HepG2 (cell line): ENCODE data around the gene ST6GALNAC6. TPM values are rescaled to one million over a fixed set of nuclear protein-coding genes. Genes with fewer than 3 reads are reported as not detected.

ENCODE experiments used
- ATAC-seq: fragments of 200-7000 bp; cut with Tn5 transposase; 3 replicates; pipeline ENCODE4 v1.9.1; 2020; ENCODE audit warnings: mild to moderate bottlenecking, moderate library complexity
- BruUV-seq: library from RNA; stranded (reverse); fragments of 400-500 nt; replicated peaks from 2 replicates; lab custom pipeline; 2021; lab: Mats Ljungman, UMichigan
- CTCF ChIA-PET: fragments of 300-600 bp; formaldehyde crosslinking; extraction: SDS; loops from one replicate; lab custom pipeline; 2021; ENCODE audit warnings: low total read pairs, inconsistent platforms, low intra/inter-chr PET ratio; lab: Yijun Ruan, JAX
- POLR2A ChIA-PET: fragments of 350-600 bp; sonication (Branson Sonifier 250); formaldehyde crosslinking; loops from one replicate; lab custom pipeline; 2020; ENCODE audit warnings: antibody characterized with exemption, inconsistent platforms; lab: Yijun Ruan, JAX
- DNase-seq: peaks from one replicate; pipeline ENCODE4 v3.0.0-alpha.2; 2015; ENCODE audit warnings: low spot score
- FAIRE-seq: peaks from 3 replicates; lab custom pipeline; 2011; peaks lifted over from hg19 to GRCh38; lab: Jason Lieb, UNC
- H2AFZ ChIP-seq: one replicate; pipeline ENCODE4 v1.6.1; 2011; ENCODE audit warnings: low read length, inconsistent platforms
- H3K27ac ChIP-seq: fragments of 300-600 bp; 3 replicates; pipeline ENCODE4 v1.8.0; 2011; ENCODE audit warnings: mixed run types, mild to moderate bottlenecking, mixed read lengths, low read length, inconsistent platforms; ENCODE audit not compliant: insufficient read depth; ENCODE audit errors: extremely low read length
- H3K27me3 ChIP-seq, 2 experiments: fragments of 200-600 bp in 1 of 2; 2 replicates in 1 of 2; 3 replicates in 1 of 2; pipeline versions ENCODE4 v1.6.0 to v1.8.0; 2011; ENCODE audit warnings: low read length in 2 of 2, mild to moderate bottlenecking in 2 of 2, moderate library complexity in 2 of 2, inconsistent platforms in 1 of 2; ENCODE audit not compliant: insufficient read depth in 2 of 2, control insufficient read depth in 1 of 2
- H3K36me3 ChIP-seq, 2 experiments: fragments of 200-600 bp in 1 of 2; replicated peaks in 1 of 2; 2 replicates in 1 of 2; 3 replicates in 1 of 2; pipeline versions ENCODE4 v1.5.1 to v1.8.0; 2011; ENCODE audit warnings: low read length in 2 of 2, inconsistent platforms in 1 of 2; ENCODE audit not compliant: insufficient read depth in 2 of 2, control insufficient read depth in 1 of 2
- H3K4me1 ChIP-seq: 2 replicates; pipeline ENCODE4 v1.5.1; 2012; ENCODE audit warnings: low read length, inconsistent platforms; ENCODE audit not compliant: insufficient read depth
- H3K4me2 ChIP-seq: 2 replicates; pipeline ENCODE4 v1.6.0; 2011; ENCODE audit warnings: low read depth, low read length, inconsistent platforms
- H3K4me3 ChIP-seq, 3 experiments: fragments of 200-600 bp in 1 of 3; sonication (generic), shearing (Covaris generic) in 1 of 3; replicated peaks in 1 of 3; 2 replicates each; pipeline ENCODE4 v1.5.1; 2011 to 2016; ENCODE audit warnings: low read length in 3 of 3, inconsistent platforms in 2 of 3, low read depth in 2 of 3, mild to moderate bottlenecking in 2 of 3, control low read depth in 1 of 3, mixed read lengths in 1 of 3; ENCODE audit not compliant: insufficient read depth in 1 of 3
- H3K79me2 ChIP-seq: one replicate; pipeline ENCODE4 v1.6.1; 2011; ENCODE audit warnings: low read length, inconsistent platforms; ENCODE audit not compliant: insufficient read depth
- H3K9ac ChIP-seq: 2 replicates; pipeline ENCODE4 v1.6.0; 2011; ENCODE audit warnings: mild to moderate bottlenecking, low read depth, low read length, inconsistent platforms; ENCODE audit not compliant: insufficient read depth
- H3K9me3 ChIP-seq: 2 replicates; pipeline ENCODE4 v1.5.1; 2012; ENCODE audit warnings: mild to moderate bottlenecking, low read length
- H4K20me1 ChIP-seq: 2 replicates; pipeline ENCODE4 v1.6.0; 2011; ENCODE audit warnings: inconsistent platforms, mild to moderate bottlenecking, low read length, moderate library complexity; ENCODE audit not compliant: insufficient read depth
- ARNT2 ChIP-seq: sonication (generic); formaldehyde crosslinking; IDR thresholded peaks from 2 replicates; pipeline ENCODE4 v1.8.0; 2022; ENCODE audit warnings: mild to moderate bottlenecking, low read depth, missing genetic modification reagents, moderate library complexity
- BHLHE40 ChIP-seq: IDR thresholded peaks from 2 replicates; pipeline ENCODE4 v1.6.1; 2011; ENCODE audit warnings: low read length, improper control_type of control experiment
- FOXC1 ChIP-seq: sonication (generic); formaldehyde crosslinking; IDR thresholded peaks from 2 replicates; pipeline ENCODE4 v1.8.0; 2022; ENCODE audit warnings: mild to moderate bottlenecking, missing genetic modification reagents, borderline replicate concordance
- GABPB1 ChIP-seq: IDR thresholded peaks from 2 replicates; pipeline ENCODE4 v1.6.1; 2016; ENCODE audit warnings: mild to moderate bottlenecking, missing genetic modification reagents, moderate library complexity, missing compliant biosample characterization
- GFI1 ChIP-seq: sonication (generic); formaldehyde crosslinking; IDR thresholded peaks from 2 replicates; pipeline ENCODE4 v1.5.0; 2020; ENCODE audit warnings: missing genetic modification reagents, mild to moderate bottlenecking, borderline replicate concordance
- HMG20A ChIP-seq: IDR thresholded peaks from 2 replicates; pipeline ENCODE4 v1.6.1; 2016; ENCODE audit warnings: borderline replicate concordance
- LCORL ChIP-seq, 2 experiments: fragments of 450-650 bp in 1 of 2; sonication (generic) in 1 of 2; formaldehyde crosslinking in 1 of 2; IDR thresholded peaks; 2 replicates each; pipeline versions ENCODE4 v1.5.0 to v1.6.1; 2017 to 2020; ENCODE audit warnings: antibody characterized with exemption in 1 of 2, missing genetic modification reagents in 1 of 2
- MED1 ChIP-seq: sonication (generic); formaldehyde crosslinking; IDR thresholded peaks from 2 replicates; pipeline ENCODE4 v1.4.0; 2020; ENCODE audit warnings: missing genetic modification reagents
- NR2F6 ChIP-seq, 2 experiments: IDR thresholded peaks; 2 replicates each; pipeline ENCODE4 v1.6.1; 2016; ENCODE audit warnings: antibody characterized with exemption in 1 of 2, mild to moderate bottlenecking in 1 of 2
- SALL1 ChIP-seq: sonication (generic); formaldehyde crosslinking; IDR thresholded peaks from 2 replicates; pipeline ENCODE4 v1.8.0; 2022; ENCODE audit warnings: mild to moderate bottlenecking, missing genetic modification reagents
- SRSF1 ChIP-seq: fragments of 200-400 bp; formaldehyde crosslinking; optimal IDR thresholded peaks from 2 replicates; pipeline ENCODE3; 2017; ENCODE audit warnings: mild to moderate bottlenecking, low read depth, low read length, moderate library complexity
- XRCC5 ChIP-seq: fragments of 200-400 bp; formaldehyde crosslinking; optimal IDR thresholded peaks from 2 replicates; pipeline ENCODE3; 2017; ENCODE audit warnings: mild to moderate bottlenecking, low read length
- YEATS4 ChIP-seq: sonication (generic); formaldehyde crosslinking; IDR thresholded peaks from 2 replicates; pipeline ENCODE4 v1.4.0; 2020; ENCODE audit warnings: missing genetic modification reagents, borderline replicate concordance
- ZNF770 ChIP-seq: sonication (generic); formaldehyde crosslinking; IDR thresholded peaks from 2 replicates; pipeline ENCODE4 v1.5.0; 2020; ENCODE audit warnings: mild to moderate bottlenecking, missing genetic modification reagents
- WGBS: methylation state at CpG from one replicate; pipeline ENCODE4 v1.1.6; 2017; ENCODE audit warnings: low lambda C conversion rate; 5-methylcytosine and 5-hydroxymethylcytosine counted together
- in situ Hi-C: cut with HindIII; loops from 2 replicates; pipeline ENCODE4 v1.10.0; 2017; ENCODE audit warnings: low pct_unique_long_range_greater_than_20kb; ENCODE audit not compliant: extremely low pct_ligation_motif_present
- intact Hi-C: fragments of 100-400 bp; cut with micrococcal nuclease; formaldehyde crosslinking; loops from one replicate; pipeline ENCODE4 v1.10.0; 2022; ENCODE audit not compliant: unreplicated experiment
- polyA plus RNA-seq, 8 experiments: library from polyadenylated mRNA; depleted of rRNA in 3 of 8; stranded (reverse) in 7 of 8; unstranded in 1 of 8; fragments of >200 nt; fragmentation: Illumina TruSeq in 4 of 8; extraction: Trizol in 4 of 8; gene quantifications; 2 replicates each; pipeline versions ENCODE4 v1.2.1 to v1.2.3, GENCODE V29; 2011 to 2016; ENCODE audit warnings: low read depth in 4 of 8, missing spikeins in 1 of 8, mixed read lengths in 1 of 8; ENCODE audit not compliant: insufficient read depth in 1 of 8
- total RNA-seq, 5 experiments: library from RNA; depleted of rRNA; stranded (reverse); fragments of >200 nt; fragmentation: Illumina TruSeq; extraction: Trizol; gene quantifications; 2 replicates each; pipeline ENCODE4 v1.2.3, GENCODE V29; 2016; ENCODE audit warnings: low read depth in 1 of 5
- TF ChIP-seq, protein P1 (sequence below): sonication (generic); formaldehyde crosslinking; IDR thresholded peaks from 2 replicates; pipeline ENCODE4 v1.5.1; 2020; ENCODE audit warnings: mild to moderate bottlenecking, moderate library complexity, missing genetic modification reagents
- TF ChIP-seq, protein P2 (sequence below): IDR thresholded peaks from 2 replicates; pipeline ENCODE4 v1.6.1; 2012; ENCODE audit warnings: inconsistent platforms

ST6GALNAC6 gene
- total and polyA plus RNA-seq, 2 of the 13 experiments (the other 11 are each of a cell fraction or from before 2014, with no cell fraction given), result 18.5 to 65.4 TPM

DNA sequence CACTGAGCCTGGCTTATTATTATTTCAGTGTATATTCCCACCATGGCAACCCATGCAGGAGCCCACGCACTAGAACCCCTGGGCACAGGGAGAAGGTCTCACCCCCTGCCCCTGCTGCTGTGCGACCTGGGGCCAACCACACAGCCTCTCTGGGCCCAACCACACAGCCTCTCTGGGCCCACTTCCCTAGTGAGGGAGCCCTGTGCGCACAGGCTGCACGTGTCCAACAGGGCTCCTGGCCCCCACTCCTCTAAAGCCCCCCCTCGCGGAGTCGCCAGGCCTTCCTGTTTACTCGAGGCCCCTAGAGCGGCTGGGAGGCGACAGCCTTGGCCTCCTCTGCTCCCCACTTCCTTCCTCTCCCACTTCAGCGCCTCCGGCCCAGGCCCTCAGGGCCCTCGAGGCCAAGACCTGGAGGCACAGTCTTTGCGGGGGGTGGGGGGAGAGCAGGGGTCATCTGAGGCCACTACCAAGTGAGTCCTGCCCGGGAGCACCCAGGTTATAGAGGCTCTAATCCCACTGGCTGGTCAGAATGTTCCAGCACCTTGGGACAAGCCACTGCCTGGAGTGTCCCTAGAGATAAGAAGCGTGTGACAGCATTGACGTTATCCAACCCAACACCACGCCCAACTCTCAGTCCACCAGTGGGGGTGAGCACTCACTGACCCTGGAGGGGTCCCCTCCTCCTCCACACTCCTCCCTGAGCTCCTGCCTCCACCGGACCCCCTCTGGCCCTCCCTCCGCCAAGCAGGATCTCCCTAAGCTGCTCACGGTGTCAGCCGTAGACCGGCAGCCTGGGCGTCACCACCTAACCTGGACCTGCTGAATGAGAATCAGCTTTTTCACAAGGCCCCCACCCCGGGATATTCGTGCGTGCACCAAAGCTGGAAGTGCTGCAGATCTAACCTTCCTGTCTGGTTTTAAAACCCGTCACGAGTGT lies 37.1 kb downstream of the ST6GALNAC6 start:
- FAIRE-seq (no peak), ATAC-seq (peak; percentile 45), DNase-seq (no peak)
- POLR2A ChIA-PET, result interaction anchor here (1.4 kb wide), 1 partner anchor 69 kb away, joined by 3 read pairs; no protein-coding TSS in a partner anchor
- in situ Hi-C loops, result no loop called here
- CTCF ChIA-PET, result no interaction called here
- Histone ChIP-seq H3K4me1 (peaks cover 65% of the 10 kb centered on the region), H3K79me2 (no peaks in the 10 kb centered on the region), H3K9ac (peak overlapping the region; percentile 20; the same call in 1 of the 2 replicates), H2AFZ (no peak overlapping the region), H3K4me2 (peak overlapping the region; percentile 46), H3K4me3 (peak overlapping the region in 1 of 3 experiments; percentile 43; a peak in 1 of 6 replicates), H4K20me1 (no peaks in the 10 kb centered on the region), H3K36me3 (no peaks in the 10 kb centered on the region), H3K9me3 (no peaks in the 10 kb centered on the region), H3K27me3 (no peaks in the 10 kb centered on the region), H3K27ac (no peak overlapping the region)
- WGBS, result 27% methylated on average over 23 of the region's 29 CpGs
- intact Hi-C loops, result no loop called here
- BruUV-seq, result no TSS peak
- TF ChIP-seq XRCC5 (no peak), BHLHE40 (peak; percentile 59), MED1 (CRISPR knock-in tag) (peak; percentile 54), HMG20A (CRISPR knock-in tag) (0 out of 2 replicates have a peak, but pooled peaks have one; percentile 14), NR2F6 (IDR thresholded peaks at IDR 0.05) (peak; percentile 56), NR2F6 (CRISPR knock-in tag; IDR thresholded peaks at IDR 0.05) (peak; percentile 6; the same call in 1 of the 2 replicates), GFI1 (CRISPR knock-in tag) (no peak), ZNF770 (0 out of 2 replicates have a peak, but pooled peaks have one; percentile 38), GABPB1 (CRISPR knock-in tag) (peak; percentile 67; the same call in 1 of the 2 replicates), FOXC1 (0 out of 2 replicates have a peak, but pooled peaks have one; percentile 60), ARNT2 (CRISPR knock-in tag) (0 out of 2 replicates have a peak, but pooled peaks have one; percentile 33), SRSF1 (peak; percentile 81), YEATS4 (no peak), LCORL (IDR thresholded peaks at IDR 0.05) (no peak), LCORL (CRISPR knock-in tag; IDR thresholded peaks at IDR 0.05) (0 out of 2 replicates have a peak, but pooled peaks have one; percentile 35), SALL1 (CRISPR knock-in tag) (peak; percentile 44; the same call in 1 of the 2 replicates)
- TF ChIP-seq, protein P1, sequence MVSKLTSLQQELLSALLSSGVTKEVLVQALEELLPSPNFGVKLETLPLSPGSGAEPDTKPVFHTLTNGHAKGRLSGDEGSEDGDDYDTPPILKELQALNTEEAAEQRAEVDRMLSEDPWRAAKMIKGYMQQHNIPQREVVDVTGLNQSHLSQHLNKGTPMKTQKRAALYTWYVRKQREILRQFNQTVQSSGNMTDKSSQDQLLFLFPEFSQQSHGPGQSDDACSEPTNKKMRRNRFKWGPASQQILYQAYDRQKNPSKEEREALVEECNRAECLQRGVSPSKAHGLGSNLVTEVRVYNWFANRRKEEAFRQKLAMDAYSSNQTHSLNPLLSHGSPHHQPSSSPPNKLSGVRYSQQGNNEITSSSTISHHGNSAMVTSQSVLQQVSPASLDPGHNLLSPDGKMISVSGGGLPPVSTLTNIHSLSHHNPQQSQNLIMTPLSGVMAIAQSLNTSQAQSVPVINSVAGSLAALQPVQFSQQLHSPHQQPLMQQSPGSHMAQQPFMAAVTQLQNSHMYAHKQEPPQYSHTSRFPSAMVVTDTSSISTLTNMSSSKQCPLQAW, result peak; percentile 40; the same call in 1 of the 2 replicates
- TF ChIP-seq, protein P2, sequence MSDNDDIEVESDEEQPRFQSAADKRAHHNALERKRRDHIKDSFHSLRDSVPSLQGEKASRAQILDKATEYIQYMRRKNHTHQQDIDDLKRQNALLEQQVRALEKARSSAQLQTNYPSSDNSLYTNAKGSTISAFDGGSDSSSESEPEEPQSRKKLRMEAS, result peak; percentile 79
